Pancreas (tissue), 10 donors: ENCODE measurements around the gene ZNF211. TPM values are rescaled to one million over a fixed set of nuclear protein-coding genes. Genes with fewer than 3 reads are reported as not detected.

ENCODE experiments used
- ATAC-seq, 4 donors: fragments of 200-7000 bp; cut with Tn5 transposase; one replicate each; pipeline versions ENCODE4 v1.8.0 to v1.9.1; 2020; ENCODE audit warnings: mild to moderate bottlenecking in 4 of 4, moderate library complexity in 4 of 4
- DNase-seq, 6 donors: peaks; one replicate each; pipeline ENCODE4 v3.0.0-alpha.2; 2020
- FAIRE-seq: peaks from 2 replicates; lab custom pipeline; 2012; peaks lifted over from hg19 to GRCh38; lab: Jason Lieb, UNC
- H3K27ac ChIP-seq, 4 donors: fragments of 200-600 bp; sonication (generic); 1 replicate in 3 of 4; 2 replicates in 1 of 4; pipeline versions ENCODE4 v1.5.0 to v1.8.0; 2020
- H3K27me3 ChIP-seq, 4 donors: fragments of 200-600 bp; one replicate each; pipeline ENCODE4 v1.8.0; 2021
- H3K36me3 ChIP-seq, 3 donors: fragments of 200-600 bp; sonication (generic) in 1 of 3; one replicate each; pipeline versions ENCODE4 v1.5.0 to v1.8.0; 2020 to 2021
- H3K4me1 ChIP-seq, 3 donors: fragments of 200-600 bp; one replicate each; pipeline ENCODE4 v1.8.0; 2021
- H3K4me3 ChIP-seq, 4 donors: fragments of 200-600 bp; sonication (generic) in 2 of 4; one replicate each; pipeline versions ENCODE4 v1.5.0 to v1.8.0; 2020 to 2021
- H3K9me3 ChIP-seq, 4 donors: fragments of 200-600 bp; one replicate each; pipeline ENCODE4 v1.8.0; 2021
- WGBS, 2 donors: extraction: QIAGEN DNeasy Blood & Tissue Kit; methylation state at CpG; one replicate each; pipeline ENCODE4 v1.1.7; 2013; 5-methylcytosine and 5-hydroxymethylcytosine counted together
- intact Hi-C, 3 donors: fragments of 100-400 bp; cut with DNase I; formaldehyde crosslinking; loops; one replicate each; pipeline versions ENCODE4 v1.11.1 to v1.14.2; 2022
- polyA plus RNA-seq, 2 donors: library from polyadenylated mRNA; stranded (reverse); fragments of 200-250 nt; gene quantifications; one replicate each; pipeline ENCODE4 v1.2.3, GENCODE V29; 2013
- total RNA-seq, 6 donors: library from RNA; stranded (reverse); fragmentation: NEBNext Ultra II Directional in 4 of 6; extraction: Animal tissue kit (Norgen Biotek cat#: 25700) in 4 of 6; gene quantifications; one replicate each; pipeline versions ENCODE4 v1.2.1 to v1.2.4, GENCODE V29; 2021 to 2023
- TF ChIP-seq, protein P1 (sequence below), 4 donors: fragments of 200-600 bp; sonication (generic) in 3 of 4; IDR thresholded peaks; one replicate each; pipeline versions ENCODE4 v1.5.0 to v1.8.0; 2021; ENCODE audit warnings: antibody characterized with exemption in 4 of 4
- donor health status: healthy with polysubstance abuse.
- donor health status: DM: no; HTN: no; CAD: no; lungs with moderate emphysema.
- donor health status: DM: no; HTN: no; CAD: no.
- donor health status: control.
- donor health status: control.
- donor health status: Bipolar disorder and iron deficiency.
- donor health status: DM: yes; HTN: yes; CAD: no.
- donor health status: DM: no; HTN: no; CAD: no.
- donor health status: DM: no; HTN: no; CAD: no.
- donor health status: DM: yes; HTN: yes; CAD: no.

The ZNF211 gene
- total and polyA plus RNA-seq, 8 donors, result 2.1 to 14.3 (median 4.7) TPM

DNA sequence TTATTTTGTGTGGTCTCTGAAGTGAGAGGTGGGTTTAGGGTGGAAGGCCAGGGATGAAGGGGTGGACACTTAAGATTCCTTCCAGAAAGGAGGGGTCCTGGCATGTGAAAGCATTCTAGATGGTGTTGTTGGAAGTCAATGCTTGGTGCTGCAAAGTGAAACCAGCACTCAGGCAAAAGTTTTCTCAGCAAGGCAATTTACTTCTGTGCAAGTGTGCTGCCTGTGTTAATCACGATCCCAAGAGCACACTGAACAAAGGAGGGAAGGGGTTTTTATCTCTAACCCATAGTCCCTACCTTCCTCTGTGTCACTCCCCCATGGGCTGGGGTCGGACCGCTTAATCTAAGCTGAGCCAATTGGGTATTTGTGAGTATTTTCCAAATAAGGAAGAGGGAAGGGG is 17.6 kb upstream of the ZNF211 start:
- H3K36me3 ChIP-seq, result peaks cover 7 to 26% (median 16%) of the 10 kb centered on the region in 3 donors
- ATAC-seq (no peak), FAIRE-seq (no peak), DNase-seq (no peak)
- peaks cover 0 to 9% (median 0%) of the 10 kb centered on the region in 3 donors for H3K4me1 ChIP-seq
- no peaks in the 10 kb centered on the region for H3K27me3 ChIP-seq
- H3K27ac ChIP-seq, result no peak overlapping the region
- intact Hi-C loops, result no loop called here
- H3K9me3 ChIP-seq, result peaks cover 0 to 14% (median 4%) of the 10 kb centered on the region in 4 donors
- H3K4me3 ChIP-seq, result peak overlapping the region in 1 of 4 donors; percentile 100
- WGBS, 2 donors, result 93 to 100% methylated on average over 3 of the region's 3 CpGs
- TF ChIP-seq, protein P1, sequence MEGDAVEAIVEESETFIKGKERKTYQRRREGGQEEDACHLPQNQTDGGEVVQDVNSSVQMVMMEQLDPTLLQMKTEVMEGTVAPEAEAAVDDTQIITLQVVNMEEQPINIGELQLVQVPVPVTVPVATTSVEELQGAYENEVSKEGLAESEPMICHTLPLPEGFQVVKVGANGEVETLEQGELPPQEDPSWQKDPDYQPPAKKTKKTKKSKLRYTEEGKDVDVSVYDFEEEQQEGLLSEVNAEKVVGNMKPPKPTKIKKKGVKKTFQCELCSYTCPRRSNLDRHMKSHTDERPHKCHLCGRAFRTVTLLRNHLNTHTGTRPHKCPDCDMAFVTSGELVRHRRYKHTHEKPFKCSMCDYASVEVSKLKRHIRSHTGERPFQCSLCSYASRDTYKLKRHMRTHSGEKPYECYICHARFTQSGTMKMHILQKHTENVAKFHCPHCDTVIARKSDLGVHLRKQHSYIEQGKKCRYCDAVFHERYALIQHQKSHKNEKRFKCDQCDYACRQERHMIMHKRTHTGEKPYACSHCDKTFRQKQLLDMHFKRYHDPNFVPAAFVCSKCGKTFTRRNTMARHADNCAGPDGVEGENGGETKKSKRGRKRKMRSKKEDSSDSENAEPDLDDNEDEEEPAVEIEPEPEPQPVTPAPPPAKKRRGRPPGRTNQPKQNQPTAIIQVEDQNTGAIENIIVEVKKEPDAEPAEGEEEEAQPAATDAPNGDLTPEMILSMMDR (IDR thresholded peaks at IDR 0.05), result no peak

DNA sequence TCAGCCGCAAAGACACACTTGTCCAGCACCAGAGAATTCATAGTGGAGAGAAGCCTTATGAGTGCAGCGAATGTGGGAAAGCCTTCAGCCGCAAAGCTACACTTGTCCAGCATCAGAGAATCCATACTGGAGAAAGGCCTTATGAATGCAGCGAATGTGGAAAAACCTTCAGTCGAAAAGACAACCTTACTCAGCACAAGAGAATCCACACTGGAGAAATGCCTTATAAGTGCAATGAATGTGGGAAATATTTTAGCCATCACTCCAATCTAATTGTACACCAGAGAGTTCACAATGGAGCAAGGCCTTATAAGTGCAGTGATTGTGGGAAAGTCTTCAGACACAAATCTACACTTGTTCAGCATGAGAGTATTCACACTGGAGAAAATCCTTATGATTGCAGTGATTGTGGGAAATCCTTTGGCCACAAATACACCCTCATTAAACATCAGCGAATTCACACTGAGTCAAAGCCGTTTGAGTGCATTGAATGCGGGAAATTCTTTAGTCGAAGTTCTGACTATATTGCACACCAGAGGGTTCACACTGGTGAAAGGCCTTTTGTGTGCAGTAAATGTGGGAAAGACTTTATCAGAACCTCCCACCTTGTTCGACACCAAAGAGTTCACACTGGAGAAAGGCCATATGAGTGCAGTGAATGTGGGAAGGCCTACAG is 12.2 kb upstream of the ZNF211 start:
- no peak overlapping the region for H3K4me3 ChIP-seq
- H3K27ac ChIP-seq, result no peak overlapping the region
- DNase-seq (no peak), ATAC-seq (no peak), FAIRE-seq (no peak)
- no peaks in the 10 kb centered on the region for H3K27me3 ChIP-seq
- TF ChIP-seq, protein P1 (IDR thresholded peaks at IDR 0.05), result no peak
- H3K36me3 ChIP-seq, result peaks cover 10 to 39% (median 25%) of the 10 kb centered on the region in 3 donors
- H3K9me3 ChIP-seq, result peaks cover 0 to 26% (median 9%) of the 10 kb centered on the region in 4 donors
- intact Hi-C loops, result no loop called here
- WGBS, 2 donors, result 97% methylated on average over 10 of the region's 10 CpGs
- no peaks in the 10 kb centered on the region for H3K4me1 ChIP-seq

DNA sequence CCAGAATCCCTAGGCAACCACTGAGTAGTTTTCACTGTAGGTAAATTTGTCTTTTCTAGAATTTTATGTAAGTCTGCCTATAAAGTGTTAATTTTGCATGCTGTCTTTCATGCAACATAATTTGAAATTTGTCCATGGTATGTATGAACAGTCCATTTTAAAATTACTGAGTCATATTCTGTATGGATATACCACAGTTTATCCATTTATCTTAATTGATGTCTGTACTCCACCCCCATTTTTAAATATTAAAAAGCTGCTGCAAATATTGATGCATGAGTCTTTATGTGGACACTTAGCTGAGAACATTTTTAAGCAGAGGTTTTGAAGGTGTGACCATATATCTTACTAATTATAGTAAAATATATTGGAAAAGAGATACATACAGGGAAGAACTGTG is 9.9 kb upstream of the ZNF211 start:
- peaks cover 0 to 22% (median 5%) of the 10 kb centered on the region in 4 donors for H3K9me3 ChIP-seq
- no peak overlapping the region for H3K27ac ChIP-seq
- ATAC-seq, result no peak
- no peak for FAIRE-seq
- no peak overlapping the region for H3K4me3 ChIP-seq
- peaks cover 10 to 33% (median 25%) of the 10 kb centered on the region in 3 donors for H3K36me3 ChIP-seq
- H3K27me3 ChIP-seq, result no peaks in the 10 kb centered on the region
- DNase-seq, result no peak
- intact Hi-C loops, result no loop called here
- H3K4me1 ChIP-seq, result no peaks in the 10 kb centered on the region
- TF ChIP-seq, protein P1 (IDR thresholded peaks at IDR 0.05), result no peak

DNA sequence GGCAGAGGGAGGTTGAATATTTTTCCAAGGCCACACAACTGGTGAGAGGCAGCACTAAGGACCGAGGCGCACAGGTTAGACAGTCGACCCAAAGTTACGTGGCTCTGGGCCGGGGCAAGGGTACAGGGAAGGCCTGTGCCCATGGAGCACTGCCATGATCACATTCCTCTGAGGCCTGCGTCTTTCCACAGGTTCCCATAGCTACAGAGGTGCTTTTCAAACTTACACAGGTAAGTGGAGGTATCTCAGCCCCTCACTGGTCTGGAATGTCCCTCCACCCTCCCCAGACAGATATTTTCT is 814 bp downstream of the ZNF211 start:
- Histone ChIP-seq H3K27ac (no peak overlapping the region), H3K36me3 (peaks cover 0 to 29% (median 0%) of the 10 kb centered on the region in 3 donors), H3K27me3 (no peaks in the 10 kb centered on the region), H3K9me3 (peaks cover 0 to 6% (median 0%) of the 10 kb centered on the region in 4 donors), H3K4me3 (peak overlapping the region; percentile 52 to 91 (median 74)), H3K4me1 (no peaks in the 10 kb centered on the region)
- DNase-seq (peak in 1 of 6 donors; percentile 21), FAIRE-seq (no peak), ATAC-seq (peak; percentile 5 to 28 (median 8))
- 36 to 38% methylated on average over 6 of the region's 6 CpGs for WGBS, 2 donors
- TF ChIP-seq, protein P1 (IDR thresholded peaks at IDR 0.05), result no peak
- intact Hi-C loops, result no loop called here

DNA sequence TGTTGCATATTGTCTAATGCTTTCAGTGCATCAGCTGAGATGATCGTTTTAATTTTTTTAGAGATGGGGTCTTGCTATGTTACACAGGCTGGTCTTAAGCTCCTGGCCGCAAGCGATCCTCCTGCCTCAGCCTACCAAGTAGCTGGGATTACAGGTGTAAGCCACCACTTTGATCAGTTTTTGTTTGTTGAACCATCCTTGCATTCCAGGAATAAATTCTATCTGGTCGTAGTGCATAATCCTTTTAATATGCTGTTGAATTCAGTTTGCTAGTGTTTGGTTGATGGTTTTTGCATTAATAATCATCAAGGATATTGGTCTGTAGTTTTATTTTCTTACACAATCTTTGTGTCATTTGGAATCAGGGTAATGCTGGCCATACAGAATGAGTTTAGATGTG is 4.4 kb downstream of the ZNF211 start:
- H3K9me3 ChIP-seq, result peaks cover 0 to 11% (median 0%) of the 10 kb centered on the region in 4 donors
- intact Hi-C loops, result no loop called here
- DNase-seq, result no peak
- TF ChIP-seq, protein P1 (IDR thresholded peaks at IDR 0.05), result no peak
- 95 to 97% methylated on average over 4 of the region's 4 CpGs for WGBS, 2 donors
- H3K36me3 ChIP-seq, result peaks cover 4 to 62% (median 10%) of the 10 kb centered on the region in 3 donors
- H3K27ac ChIP-seq, result no peak overlapping the region
- no peak for FAIRE-seq
- H3K4me3 ChIP-seq, result no peak overlapping the region
- H3K4me1 ChIP-seq, result no peaks in the 10 kb centered on the region
- H3K27me3 ChIP-seq, result no peaks in the 10 kb centered on the region
- ATAC-seq, result no peak
